SKM-1 (cell line): Measurements from ENCODE around the gene SEMA6C.
A peak's percentile ranks its signal among the peaks of the same experiment; 100 is the strongest.

Source experiments
- DNase-seq: peaks from one replicate; lab custom pipeline; 2025; ENCODE audit not compliant: unreplicated experiment; lab: John Stamatoyannopoulos, UW

SEMA6C gene

DNA sequence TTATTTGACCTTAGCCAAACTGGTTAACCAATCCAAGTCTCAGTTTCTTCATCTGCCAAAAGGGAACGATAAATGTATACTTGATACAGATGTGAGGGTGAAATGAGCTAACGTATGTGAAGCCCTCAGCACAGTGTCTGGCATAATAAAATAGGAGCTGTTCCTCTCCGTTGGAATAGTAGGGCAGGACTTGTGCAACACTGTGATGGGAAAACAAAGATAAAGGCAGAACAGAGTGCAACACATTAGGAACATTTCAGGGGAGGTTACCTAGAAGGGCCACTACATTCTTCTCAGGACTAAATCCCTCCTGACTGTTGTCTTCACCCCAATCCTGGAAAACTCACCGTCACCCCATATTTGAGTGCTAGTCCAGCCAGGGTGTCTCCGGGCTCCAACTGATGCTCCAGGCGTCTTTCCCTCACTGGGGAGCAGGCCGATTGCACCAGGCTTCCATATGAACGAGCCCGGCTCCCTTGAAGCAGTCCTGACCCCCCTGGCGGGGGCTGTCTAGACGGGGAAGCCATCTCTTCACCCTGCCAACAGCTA lies 18.4 kb upstream of the SEMA6C start:
- no peak for DNase-seq

- DNase-seq: no peak
These were observed 12.9 kb upstream of the SEMA6C start for GRCh38 chr1:151159373-151159772.

GRCh38 chr1:151158751-151159251 lies 12.4 kb upstream of the SEMA6C start:
- DNase-seq: peak; percentile 43

DNA sequence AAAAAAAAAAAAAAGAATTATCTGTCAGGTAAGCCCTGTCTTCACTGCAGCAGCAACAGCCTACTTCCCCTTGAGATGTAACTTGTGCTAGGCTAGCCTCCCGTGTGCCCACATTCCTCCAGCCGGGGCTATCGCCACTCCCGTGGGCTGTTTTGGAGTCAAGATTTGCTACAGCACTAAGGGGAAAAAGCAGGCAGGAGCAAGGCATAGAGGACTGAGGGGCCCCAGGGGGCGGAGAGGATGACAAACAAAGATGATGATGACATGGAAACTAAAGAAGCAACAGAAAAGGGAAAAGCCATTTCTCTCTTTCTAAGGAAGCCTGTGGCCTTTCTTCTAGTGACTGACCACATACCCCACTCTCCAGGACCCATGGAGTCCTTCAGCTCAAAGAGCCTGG lies 11.9 kb upstream of the SEMA6C start:
- peak; percentile 25 for DNase-seq

DNA sequence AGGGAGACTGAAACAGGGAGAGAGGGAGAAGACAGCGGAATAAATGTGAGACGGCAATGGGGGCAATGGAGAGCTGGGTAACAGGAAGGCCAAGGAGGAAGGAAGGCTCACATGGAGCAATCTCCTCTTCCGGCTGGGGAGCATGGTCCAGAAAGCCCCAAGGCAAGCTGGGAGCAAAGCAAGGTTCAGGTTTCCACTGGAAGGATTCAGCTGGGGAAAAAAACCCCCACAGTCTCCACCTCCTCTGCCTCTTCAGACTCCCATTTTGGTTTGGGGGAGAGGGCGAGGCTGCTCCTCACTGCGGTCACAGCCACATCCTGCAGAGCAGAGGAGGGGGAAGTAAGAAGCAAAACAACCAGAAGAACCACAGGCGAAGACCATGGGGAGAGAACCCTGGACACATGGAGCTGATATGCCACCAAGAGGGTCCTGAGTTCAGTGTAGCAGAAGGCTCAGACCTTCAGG lies 10.7 kb upstream of the SEMA6C start:
- DNase-seq: peak; percentile 97

- peak; percentile 88 for DNase-seq
These were observed 10.0 kb upstream of the SEMA6C start, which contains the start of gene TNFAIP8L2 for GRCh38 chr1:151156515-151156819. Gene TNFAIP8L2, plus strand, starts transcription at chr1:151156649. Its CDS starts 2,049 bp downstream, at chr1:151158698.

DNA sequence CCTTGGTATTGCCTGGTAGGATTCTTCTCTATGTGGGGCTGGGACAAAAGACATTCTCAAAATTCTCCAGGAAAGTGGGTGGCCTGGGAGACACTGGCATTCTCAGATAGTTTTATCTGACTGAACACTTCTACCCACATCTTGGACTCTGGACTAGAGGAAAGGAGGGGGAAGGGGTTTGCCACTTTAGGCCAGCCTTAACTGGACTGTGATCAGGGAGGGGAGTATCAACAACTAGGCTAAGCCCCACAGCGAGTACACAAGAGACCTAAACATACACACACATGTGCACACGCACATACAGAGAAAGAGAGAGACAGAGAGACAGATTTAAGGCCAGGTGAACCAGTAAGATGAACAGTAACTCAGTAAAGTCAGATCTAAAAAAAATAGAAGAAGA lies 1.2 kb upstream of the SEMA6C start:
- DNase-seq: no peak

GRCh38 chr1:151147132-151147503 lies 687 bp upstream of the SEMA6C start:
- no peak for DNase-seq

- DNase-seq: no peak
These were observed 389 bp downstream of the SEMA6C start for GRCh38 chr1:151146072-151146411.

- DNase-seq: no peak
These were observed 943 bp downstream of the SEMA6C start for GRCh38 chr1:151145304-151146071.

DNA sequence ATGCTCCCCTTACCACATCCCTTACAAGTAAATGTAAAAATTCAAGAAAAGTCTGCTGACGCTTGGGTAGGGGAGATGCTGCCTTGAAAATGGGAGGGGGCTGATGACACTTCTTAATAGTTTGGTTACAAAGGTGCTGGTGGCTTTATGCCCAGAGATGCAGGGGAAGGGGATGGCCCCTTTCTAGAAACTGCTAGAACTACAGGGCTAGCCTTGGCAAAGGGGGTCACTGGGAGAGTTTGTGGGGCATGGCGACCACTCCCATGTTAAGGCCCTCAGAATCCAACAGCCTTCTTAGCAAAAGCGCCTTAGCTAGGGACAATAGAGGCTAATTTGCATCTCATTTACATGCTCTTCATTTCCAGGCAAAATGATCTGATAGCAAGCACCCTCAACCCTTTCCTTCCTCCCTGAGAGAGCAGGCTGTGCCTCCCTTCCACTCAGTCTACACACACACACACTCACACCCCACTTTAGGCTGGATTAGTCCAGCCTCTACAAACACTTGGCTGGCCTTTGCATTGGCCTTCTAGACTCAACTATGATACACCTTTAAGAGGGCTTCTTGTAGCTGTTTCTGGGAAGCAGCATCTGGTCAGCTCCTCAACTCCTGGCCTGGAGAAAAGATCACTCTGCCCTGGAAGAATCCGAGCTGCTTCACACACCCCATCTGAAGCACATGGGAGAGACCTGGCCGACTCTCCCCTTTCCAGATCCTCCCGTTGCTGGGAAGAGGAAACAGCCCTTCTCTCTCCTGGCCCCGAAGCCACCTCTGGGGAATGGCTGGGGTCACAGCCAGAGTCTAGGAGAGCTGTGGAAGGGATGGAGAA lies 1.7 kb downstream of the SEMA6C start:
- DNase-seq: no peak

- DNase-seq: no peak
These were observed 2.4 kb downstream of the SEMA6C start for GRCh38 chr1:151143986-151144385.

GRCh38 chr1:151143057-151143435 lies 3.4 kb downstream of the SEMA6C start:
- DNase-seq: no peak

- DNase-seq: no peak
These were observed 3.9 kb downstream of the SEMA6C start for GRCh38 chr1:151142411-151143056.

GRCh38 chr1:151137789-151138188 lies 8.6 kb downstream of the SEMA6C start:
- no peak for DNase-seq

- no peak for DNase-seq
These were observed 10.7 kb downstream of the SEMA6C start for GRCh38 chr1:151135433-151136385.

DNA sequence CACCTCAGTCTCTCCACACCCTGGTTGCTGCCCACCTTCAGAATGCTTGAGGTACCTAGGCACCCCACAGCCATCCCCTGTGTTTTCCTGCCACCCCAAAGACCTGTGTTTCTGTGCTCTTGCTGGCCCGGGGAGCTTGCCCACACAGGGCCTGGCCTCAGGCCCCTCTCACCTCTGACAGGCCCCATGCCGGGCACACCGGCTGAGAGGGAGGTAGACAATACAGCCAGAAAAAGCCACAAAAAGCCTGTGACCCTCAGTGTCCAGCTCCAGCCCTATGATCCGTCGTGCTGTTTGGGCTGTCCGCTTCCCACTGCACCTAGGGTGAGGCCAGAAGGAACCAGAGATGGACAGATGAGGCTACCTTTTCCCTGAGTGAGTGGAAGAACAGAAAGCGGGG lies 11.4 kb downstream of the SEMA6C start:
- no peak for DNase-seq

DNA sequence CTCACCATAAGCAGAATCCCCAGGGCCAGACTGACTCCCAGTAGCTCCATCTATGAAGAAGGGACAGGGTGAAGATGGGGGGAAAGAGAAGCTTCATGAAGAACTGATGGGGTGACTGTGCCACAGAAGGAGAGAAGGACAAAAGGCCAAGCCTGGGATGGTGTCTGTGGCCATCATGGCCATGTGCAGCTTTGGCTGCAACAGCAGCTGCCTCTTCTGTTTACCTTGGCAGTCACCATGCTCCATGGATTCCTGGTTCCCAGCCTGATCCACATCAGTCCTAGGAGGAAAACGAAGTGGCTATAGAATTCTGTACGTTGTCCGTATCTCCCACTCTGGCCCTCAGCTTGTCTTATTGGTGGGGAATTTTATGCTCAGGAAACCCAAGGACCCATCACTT lies 12.0 kb downstream of the SEMA6C start:
- no peak for DNase-seq

DNA sequence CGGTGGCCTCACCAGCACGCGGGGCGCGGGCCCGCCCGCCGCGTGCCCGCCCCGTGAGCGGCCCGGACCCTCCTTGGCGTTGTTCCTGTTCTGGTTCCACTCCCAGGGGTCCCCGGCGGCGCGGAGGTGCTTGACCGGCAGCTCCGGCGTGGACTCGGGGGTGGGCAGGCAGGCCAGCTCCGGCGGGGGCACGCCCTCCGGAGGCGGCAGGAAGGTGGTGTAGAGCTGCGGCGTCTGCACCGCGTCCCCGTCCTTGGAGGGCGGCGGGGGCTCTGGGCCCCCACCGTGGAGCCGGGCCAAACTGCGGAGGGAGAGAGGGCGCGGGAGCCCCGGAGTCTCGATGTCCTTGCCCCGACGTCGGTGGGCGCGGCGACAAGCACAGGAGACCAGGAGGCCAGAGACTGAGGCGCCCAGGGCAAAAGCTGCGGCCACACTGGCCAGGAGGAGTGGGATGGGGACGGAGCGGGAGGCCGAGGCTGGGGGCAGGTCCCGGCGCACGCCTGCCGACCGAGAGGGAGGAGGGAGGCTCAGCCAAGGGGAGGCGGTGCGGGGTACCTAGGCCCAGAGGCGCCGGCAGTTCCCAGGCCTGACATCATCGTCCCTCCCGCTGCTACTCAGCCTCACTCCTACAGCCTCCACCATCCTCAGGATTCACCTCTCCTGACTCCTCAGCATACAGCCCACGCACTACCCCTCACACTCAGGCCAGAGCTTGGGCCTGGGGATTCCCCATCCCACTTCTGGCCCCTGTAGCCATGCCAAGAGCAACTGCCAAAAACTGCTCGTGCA lies 13.2 kb downstream of the SEMA6C start:
- DNase-seq: no peak
